Globus pallidus (tissue), 1 donor: ENCODE data around the gene USE1.

ENCODE experiments used
- DNase-seq: peaks from one replicate; pipeline ENCODE4 v3.0.0-alpha.2; 2015; ENCODE audit warnings: low spot score

USE1 gene

DNA sequence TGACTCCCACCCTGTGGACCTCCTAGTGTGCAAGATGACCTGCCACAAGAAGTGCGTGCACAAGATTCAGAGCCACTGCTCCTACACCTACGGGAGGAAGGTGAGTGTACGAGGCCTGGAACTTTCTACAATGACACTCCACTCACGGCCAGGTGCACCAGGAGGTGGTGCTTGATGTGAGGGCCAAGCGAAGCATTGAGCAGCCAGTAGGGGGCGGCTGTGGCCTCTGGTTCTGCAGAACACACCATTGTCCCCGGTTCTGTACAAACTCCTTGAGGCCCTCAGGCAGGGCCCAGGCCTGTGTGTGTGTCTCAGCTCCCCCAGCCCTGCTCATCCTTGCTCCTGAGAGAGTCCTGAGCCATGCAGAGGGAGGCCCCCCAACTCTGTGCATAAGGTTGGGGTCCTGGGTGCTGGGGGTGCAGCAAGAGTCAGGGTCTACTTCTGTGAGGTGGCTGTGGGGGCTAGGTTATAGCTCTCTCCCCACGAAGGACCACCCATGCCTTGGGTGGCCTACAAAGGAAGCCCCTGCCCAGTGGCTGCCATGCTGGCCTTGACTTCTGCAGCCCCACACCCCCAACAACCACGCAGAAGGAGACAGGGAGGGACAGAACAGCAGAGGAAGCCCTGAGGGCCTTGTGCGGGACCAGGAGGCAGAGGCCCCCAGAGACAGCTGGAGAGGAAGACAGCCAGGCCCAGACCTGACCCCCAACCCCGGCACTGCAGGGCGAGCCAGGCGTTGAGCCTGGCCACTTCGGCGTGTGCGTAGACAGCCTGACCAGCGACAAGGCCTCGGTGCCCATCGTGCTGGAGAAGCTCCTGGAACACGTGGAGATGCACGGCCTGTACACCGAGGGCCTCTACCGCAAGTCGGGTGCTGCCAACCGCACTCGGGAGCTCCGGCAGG is 9.7 kb upstream of the USE1 start:
- no peak for DNase-seq

DNA sequence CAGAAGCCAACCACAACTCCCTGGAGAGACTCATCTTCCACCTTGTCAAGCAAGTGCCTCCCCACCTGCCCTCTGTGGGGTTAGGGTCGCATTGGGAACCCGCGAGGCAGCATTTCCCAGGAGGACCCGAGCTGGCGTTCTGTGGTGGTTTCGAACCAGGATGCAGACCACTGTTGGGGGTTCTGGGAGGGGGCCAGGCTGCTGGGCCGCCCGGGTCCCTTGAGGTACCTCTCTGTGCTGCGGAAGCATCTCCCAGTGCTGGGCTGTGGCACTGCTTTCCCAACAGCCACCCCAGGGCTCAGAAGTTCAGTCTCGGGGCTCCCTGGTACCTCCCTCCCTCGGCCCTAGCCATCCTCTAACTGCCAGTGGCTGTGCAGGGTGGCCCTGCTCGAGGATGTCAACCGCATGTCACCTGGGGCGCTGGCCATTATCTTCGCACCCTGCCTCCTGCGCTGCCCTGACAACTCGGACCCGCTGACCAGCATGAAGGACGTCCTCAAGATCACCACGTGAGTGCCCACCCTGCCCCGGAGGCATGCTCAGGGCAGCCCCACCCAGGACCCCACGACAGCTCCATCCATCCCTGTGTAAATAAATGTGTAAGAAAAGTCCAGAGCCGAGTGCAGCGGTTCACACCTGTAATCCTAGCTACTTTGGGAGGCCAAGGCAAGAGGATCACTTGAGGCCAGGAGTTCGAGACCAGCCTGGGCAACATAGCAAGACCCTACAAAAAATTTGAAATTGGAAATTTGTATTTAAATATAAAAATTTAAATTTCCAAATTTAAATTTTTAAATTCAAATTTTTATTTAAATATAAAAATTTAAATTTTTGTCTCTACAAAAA is 8.2 kb upstream of the USE1 start:
- DNase-seq: no peak

DNA sequence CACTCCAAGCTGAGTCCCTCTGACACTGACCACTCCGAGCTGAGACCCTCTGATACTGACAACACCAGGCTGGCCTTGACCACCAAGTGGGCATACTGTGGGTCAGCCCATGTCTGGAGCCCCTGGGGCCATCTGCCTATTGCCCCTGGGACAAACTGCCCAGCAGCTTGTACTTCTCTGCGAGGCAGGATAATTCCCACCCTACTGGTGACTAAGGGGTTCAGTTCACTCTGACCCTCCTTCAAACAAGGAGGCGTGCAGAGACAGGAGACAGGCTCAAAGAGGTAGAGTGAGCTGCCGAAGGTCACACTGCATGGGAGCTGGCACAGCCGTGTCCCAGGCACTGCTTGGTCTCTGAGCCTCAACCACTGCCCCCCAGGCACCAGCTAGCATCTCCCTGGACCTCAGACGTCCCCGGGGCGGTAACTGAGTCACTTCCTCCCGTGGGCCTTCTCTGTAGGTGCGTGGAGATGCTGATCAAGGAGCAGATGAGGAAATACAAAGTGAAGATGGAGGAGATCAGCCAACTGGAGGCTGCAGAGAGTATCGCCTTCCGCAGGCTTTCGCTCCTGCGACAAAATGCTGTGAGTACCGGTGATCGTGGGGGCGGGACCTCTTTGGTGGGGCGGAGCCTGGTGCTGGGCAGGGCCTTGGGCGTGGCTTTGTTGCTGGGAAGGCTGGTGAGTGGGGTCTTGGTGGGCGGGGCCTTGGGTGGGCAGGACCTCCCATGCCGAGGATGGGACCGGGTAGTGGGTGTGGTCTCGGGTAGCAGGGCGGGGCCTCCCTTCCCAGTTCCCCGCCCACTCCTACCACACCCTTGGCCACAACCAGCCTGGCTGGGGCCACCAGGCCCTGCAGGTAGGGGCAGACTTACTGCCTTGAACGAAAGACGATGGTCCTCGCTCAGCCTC is 5.8 kb upstream of the USE1 start:
- no peak for DNase-seq

DNA sequence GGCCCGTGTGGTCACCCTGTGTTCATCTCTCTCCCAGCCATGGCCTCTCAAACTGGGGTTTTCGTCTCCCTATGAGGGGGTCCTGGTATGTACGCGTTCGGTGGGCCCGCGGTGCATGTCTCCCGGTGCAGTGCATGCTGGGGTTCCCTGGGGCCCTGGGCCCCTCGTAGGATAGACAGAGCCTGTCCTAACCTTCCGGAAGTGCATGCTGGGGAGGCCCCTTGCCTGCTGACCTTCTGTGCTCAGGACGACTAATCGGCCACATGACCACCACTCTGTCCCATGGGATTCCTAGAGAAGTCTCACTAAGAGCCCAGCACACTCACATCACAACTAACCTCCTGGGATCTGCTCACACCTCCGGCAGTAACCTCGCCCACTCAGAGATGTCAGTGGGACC is 4.9 kb upstream of the USE1 start:
- DNase-seq: no peak

DNA sequence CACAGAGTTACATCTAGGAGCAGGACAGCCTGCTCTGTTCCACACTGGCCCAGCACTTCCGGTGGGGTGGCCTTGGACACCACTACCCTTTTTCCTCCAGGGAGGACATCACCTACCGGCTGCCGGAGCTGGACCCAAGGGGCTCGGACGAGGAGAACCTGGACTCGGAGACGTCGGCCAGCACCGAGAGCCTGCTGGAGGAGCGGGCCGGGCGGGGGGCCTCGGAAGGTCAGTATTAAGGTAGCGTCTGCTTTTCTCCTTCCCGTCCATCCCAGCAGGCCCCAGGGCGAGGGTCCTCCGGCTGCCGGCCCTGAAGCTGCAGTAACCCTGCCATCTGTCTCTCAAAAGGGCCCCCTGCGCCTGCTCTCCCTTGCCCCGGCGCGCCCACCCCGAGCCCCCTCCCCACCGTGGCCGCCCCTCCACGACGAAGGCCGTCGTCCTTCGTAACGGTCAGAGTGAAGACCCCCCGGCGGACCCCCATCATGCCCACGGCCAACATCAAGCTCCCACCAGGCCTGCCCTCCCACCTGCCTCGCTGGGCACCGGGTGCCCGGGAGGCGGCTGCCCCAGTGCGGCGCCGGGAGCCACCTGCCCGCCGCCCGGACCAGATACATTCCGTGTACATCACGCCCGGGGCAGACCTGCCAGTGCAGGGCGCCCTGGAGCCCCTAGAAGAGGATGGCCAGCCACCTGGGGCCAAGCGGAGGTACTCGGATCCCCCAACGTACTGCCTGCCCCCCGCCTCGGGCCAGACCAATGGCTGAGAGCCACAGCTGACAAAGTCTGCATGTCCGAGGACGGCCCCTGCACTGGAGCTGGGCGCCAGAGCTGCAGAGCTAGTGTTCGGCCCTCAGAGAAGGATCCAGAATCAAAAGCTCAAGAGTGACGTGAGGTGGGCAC is 3.4 kb upstream of the USE1 start:
- DNase-seq: no peak

DNA sequence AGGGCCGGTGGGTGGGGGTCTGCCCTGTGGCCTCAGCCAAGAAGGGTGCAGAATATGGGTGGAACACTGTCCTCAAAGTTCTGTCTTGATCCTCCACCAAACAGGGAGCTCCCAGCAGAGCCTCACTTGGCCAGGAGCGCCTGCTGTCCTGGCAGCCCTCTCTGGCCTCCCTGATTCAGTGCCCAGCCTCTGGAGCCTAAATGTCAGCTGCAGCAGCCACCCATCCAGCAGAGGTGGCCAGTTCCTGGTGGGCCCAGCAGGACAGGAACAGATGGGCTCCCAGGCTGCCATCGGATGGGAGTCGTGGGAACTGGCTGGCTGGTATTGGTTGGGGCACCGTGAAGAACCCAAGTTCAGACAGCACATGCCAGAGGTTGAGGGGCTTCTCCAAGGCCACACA is 1.8 kb upstream of the USE1 start:
- no peak for DNase-seq

DNA sequence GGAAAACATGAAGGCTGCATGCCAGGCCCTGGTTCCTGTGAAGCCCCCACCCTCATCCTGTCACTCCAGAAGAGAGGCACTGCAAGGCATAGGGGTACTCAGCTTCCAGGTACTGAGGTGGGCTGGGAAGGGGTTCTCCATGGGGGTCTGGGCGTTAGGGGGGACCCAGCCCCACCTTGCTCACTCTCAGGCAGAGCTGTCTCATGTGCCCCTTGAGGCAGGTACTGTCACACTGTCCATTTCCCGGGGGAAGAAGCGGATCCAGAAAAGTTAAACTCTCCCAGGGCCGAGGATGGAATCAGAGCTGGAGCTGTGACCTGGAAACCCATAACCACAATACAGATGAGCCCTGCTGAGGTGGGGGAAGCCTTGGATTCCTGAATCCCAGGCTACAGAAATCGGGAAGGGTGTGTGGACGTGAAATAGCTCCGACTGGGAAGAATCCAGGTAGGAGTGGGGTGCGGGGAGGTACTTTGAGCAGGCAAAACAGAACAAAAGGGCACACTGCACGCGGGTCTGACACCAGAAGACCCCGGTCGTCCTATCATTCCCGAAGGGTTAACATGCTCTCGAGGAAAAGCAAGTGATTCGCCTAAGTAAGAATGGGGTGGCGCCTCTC is 540 bp upstream of the USE1 start:
- DNase-seq: no peak

DNA sequence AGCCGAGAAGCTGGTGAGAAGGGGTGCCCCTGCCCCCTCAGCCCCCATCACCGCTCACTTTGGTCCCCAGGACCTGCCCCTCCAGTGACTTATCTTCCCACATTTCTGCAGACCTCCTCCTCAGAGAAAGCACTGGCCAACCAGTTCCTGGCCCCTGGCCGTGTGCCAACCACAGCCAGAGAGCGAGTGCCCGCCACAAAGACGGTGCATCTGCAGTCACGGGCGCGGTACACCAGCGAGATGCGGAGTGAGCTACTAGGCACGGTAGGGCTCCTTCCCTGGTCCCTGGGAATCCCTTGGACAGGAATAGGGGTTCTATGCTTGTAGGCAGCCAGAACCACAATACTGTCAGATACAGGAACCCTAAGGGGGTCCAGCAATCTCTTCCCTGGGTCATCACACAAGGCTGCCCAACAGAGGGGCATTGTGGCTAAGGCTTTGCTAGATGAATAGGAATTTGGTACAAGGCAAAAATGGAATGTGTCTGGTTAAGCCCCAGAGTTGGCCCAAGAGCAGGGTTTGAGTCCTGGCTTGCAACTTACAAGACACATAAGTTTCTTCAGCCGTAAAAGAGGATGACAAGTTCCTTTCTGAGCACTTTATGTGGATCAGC is 1.0 kb downstream of the USE1 start:
- no peak for DNase-seq

DNA sequence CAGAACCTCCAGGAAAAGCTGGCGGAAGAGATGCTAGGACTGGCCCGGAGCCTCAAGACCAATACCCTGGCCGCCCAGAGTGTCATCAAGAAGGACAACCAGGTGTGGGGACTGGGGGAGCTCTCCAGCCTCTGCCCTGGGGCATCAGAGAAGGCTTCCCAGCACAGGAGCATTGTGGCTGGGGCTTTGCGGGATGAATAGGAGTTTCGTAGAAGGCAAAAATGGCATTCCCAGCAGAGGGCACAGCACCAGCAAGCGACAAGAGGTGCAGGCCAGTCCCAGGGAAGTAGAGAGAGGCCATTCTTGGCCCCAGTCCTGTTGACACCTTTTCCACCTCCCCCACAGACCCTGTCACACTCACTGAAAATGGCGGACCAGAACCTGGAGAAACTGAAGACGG is 4.1 kb downstream of the USE1 start:
- DNase-seq: no peak

DNA sequence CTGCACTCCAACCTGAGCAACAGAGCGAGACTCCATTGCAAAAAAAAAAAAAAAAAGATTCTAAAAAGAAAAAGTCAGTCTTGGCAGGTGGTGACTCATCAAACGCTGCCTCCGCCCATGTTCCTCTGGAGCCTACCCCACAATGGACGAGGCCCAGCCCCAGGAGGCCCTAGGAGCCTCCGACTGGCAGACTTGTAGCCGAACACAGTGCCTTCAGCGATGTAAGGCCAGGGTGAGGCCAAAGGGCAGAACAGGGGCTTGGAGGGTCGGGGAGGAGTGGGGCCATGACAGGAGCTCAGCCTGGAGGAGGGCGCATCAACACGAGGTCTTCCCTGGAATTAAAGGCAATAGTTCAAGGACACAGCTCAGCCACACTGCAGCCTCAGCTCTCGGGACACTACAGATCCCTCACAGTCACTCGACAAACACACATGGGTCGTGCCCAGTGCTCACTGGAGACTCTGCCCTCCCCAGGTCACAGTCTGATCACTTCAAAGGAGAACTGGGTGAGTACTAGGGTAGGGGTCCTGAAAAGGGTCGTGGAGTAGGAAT is 5.1 kb downstream of the USE1 start:
- no peak for DNase-seq

DNA sequence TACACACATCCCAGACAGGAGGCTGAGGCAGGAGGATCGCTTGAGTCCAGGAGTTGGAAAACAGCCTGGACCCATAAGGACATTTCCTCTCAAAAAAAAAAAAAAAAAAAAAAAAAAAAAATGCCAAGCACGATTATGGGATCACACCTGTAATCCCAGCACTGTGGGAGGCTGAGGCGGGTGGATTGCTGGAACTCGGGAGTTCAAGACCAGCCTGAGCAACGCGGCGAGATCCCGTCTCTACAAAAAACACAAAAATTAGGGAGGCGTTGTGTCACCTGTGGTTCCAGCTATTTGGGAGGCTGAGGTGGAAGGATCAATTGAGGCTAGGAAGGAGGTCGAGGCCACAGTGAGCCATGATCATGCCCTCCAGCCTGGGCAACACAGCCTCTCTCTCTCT is 9.9 kb downstream of the USE1 start:
- DNase-seq: no peak

DNA sequence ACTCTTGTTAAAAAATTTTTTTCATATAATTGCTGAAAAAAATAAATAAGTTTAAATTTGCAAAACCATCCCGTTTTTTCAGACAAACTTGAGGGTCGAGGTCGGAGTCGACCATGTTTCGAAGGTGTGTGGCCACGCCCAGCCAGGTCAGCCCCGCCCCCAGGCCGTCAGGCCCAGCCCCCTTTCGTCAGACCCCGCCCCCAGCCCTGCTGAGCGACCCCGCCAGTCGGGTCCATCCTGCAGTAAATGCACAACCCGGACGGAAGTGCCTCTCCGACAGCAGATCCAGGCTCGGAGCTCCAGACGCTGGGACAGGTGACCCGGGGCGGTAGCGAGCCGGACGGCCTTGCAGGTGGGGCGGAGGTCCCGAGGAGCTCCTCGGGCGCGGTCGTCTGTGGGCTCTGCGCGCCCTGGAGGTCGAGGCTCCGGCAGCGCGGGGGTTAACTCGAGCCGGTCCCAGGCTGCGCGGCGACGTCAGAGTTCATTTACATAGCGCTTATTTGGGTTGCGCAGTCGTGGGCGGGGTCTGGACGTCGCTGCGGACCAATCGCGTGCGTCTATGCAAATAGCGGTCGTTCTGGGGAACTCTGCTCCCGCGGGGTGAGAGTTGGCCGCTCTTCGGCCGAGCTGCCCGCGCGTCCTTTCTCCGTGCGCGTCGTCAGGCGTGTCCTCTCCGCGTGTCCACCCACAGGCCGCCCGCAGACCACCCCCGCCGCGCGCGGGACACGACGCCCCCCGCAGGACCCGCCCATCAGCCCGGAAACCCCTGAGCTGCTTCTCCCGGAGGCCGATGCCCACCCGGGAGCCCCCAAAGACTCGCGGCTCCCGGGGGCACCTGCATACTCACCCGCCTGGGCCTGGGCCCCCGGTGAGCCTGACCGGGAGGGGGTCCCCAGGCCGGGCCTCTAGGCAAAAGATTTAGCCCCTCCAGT is 11.1 kb downstream of the USE1 start, which contains the start of gene OCEL1:
Gene OCEL1 (plus strand): TSS at position 225 of the 932 bp plus-strand sequence. CDS start 22 bp downstream, at position 247.
- DNase-seq: peak; percentile 98

DNA sequence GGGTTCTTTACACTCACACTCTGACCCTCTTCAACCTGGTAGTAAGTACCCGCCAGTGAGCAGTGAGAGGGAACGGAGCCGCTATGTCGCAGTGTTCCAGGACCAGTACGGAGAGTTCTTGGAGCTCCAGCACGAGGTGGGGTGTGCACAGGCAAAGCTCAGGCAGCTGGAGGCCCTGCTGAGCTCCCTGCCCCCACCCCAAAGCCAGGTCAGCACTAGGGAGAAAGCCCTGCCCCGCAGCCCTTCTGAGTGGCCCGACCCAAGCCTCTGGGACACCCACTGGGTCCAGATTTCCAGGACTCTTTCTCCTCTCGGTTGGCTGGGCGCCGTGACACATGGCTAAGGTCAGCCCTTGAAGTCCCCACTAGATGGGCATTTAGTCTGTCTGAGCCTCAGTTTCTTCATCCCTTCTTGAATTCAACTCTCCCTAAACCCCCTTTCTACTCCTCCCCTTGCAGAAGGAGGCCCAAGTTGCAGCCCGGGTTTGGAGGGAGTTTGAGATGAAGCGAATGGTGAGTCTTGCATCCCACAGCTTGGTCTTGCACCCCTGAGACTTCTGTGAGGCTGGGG is 12.7 kb downstream of the USE1 start:
- DNase-seq: no peak

DNA sequence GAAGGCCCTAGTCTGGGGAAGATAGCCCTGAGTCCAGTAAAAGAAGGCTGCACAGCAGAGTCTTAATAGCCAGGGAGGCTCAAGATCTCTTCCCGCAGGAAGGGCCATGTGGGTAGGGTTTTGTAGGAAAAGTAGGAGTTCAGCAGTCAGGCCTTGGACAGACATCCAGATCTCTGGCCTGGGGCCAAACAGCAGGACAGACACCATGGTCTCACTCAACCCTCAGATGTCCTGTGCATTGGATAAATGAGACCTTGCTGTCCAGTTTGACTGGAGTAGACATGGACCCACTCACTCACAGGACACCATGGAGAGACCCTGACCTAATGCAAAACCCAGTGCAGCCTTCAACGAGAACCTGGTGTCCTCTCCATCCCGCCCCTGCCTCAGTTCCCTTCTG is 14.7 kb downstream of the USE1 start:
- no peak for DNase-seq

DNA sequence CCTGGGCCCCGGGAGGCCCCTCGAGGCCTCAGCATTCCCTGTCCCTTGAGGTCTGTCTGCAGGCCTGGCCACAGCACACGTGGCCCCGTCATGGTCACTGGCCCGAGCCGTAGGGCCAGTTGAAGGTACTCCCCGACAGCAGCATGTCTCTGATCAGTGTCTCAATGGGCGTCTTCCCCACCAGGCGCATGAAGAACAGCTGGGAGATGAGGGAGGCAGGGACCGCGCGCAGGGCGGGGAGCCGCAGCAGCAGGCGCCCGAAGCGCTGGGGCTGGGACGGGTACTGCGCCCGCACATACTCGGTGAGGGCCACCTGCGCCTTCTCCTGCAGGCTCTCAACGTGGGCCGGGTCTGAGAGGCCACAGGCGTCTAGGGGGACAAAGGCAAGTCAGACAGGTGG is 17.1 kb downstream of the USE1 start:
- no peak for DNase-seq

DNA sequence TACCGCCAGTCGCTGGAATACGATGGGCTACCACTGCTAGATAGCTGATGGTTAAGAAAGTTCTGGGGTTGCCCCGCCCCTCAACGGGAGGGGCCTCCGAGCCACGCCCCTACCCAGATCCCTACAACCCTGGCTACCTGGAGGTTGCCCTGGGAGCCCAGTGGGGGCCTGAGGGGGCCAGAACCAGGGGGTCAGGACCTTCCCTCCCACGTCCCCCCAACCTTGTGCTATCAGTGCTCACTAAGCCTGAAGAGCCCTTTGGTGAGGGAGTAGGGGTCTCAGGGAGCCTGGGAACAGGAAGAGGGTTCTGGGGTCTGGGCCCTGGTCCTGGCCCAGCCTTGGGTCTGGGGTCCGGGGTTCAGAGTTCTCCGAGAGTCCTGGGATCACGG is 19.7 kb downstream of the USE1 start:
- no peak for DNase-seq

DNA sequence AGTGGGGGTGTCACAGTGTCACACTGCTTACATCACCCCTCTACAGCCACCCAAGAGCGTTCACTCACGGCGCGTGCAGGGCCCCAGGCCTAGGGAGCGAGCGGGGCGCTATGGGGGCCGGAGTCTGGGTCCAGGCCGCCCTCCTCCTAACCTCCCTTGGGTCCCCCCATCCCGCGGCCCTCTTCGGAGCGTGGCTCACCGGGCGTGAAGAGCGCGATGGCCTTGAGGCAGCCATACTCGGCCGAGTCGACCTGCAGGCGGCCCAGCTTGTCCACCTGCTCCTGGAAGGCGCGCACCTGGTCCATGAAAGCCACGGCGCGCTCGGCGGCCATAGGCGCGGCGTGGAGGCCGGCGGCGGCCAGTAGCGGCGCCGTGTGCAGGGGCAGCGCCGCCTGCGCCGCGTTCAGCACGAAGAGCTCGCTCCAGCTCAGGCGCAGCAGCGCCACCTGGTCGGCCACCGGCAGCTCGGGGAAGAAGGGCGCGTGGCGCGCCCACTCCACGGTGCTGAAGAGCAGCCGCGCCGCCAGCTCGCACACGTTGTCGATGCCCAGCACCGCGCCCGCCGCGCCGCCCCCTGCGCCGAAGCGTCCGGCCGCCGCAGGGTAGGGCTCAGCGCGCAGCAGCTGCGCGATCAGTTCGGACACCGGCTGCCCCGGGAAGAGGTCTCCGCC is 20.3 kb downstream of the USE1 start:
- peak; percentile 66 for DNase-seq
